H1 (cell line): Measurements from ENCODE around the gene EFCAB8. TPM values are rescaled to one million over a fixed set of nuclear protein-coding genes. Genes with fewer than 3 reads are reported as not detected.

Experiments used
- CTCF ChIA-PET: fragments of 300-600 bp; sonication (Branson Sonifier 250); formaldehyde crosslinking; loops from one replicate; lab custom pipeline; 2021; ENCODE audit not compliant: partially characterized antibody; lab: Charles Lee
- POLR2A ChIA-PET: fragments of 300-600 bp; sonication (Branson Sonifier 250); formaldehyde crosslinking; loops from one replicate; lab custom pipeline; 2021; ENCODE audit warnings: inconsistent platforms; ENCODE audit not compliant: partially characterized antibody; lab: Charles Lee
- DNase-seq, 2 experiments: peaks; one replicate each; pipeline versions ENCODE4 v3.0.0 to v3.0.0-alpha.2; 2010 to 2022; ENCODE audit warnings: low spot score in 2 of 2, low read depth in 1 of 2, mixed read lengths in 1 of 2
- FAIRE-seq: peaks from 2 replicates; lab custom pipeline; 2011; peaks lifted over from hg19 to GRCh38; lab: Jason Lieb, UNC
- H2AFZ ChIP-seq: 2 replicates; pipeline ENCODE4 v1.8.1; 2012; ENCODE audit warnings: low read length, inconsistent platforms
- H2AK5ac ChIP-seq: 2 replicates; pipeline ENCODE4 v1.6.1; 2013; ENCODE audit warnings: low read depth, low read length
- H2BK120ac ChIP-seq: replicated peaks from 2 replicates; pipeline ENCODE3; 2013; ENCODE audit warnings: low read depth, low read length, inconsistent platforms
- H2BK12ac ChIP-seq: 2 replicates; pipeline ENCODE4 v1.6.1; 2013; ENCODE audit warnings: low read depth, low read length
- H2BK15ac ChIP-seq: 2 replicates; pipeline ENCODE4 v1.6.1; 2013; ENCODE audit warnings: low read length
- H2BK20ac ChIP-seq: 2 replicates; pipeline ENCODE4 v1.6.1; 2013; ENCODE audit warnings: low read length
- H2BK5ac ChIP-seq: 2 replicates; pipeline ENCODE4 v1.6.1; 2013; ENCODE audit warnings: low read depth, low read length
- H3K14ac ChIP-seq: 2 replicates; pipeline ENCODE4 v1.6.1; 2013; ENCODE audit warnings: inconsistent platforms; ENCODE audit not compliant: insufficient read length
- H3K18ac ChIP-seq: 2 replicates; pipeline ENCODE4 v1.6.1; 2013; ENCODE audit warnings: low read length; ENCODE audit errors: extremely low read depth
- H3K23ac ChIP-seq: 2 replicates; pipeline ENCODE4 v1.6.1; 2013; ENCODE audit warnings: inconsistent platforms; ENCODE audit not compliant: insufficient read length
- H3K23me2 ChIP-seq: 2 replicates; pipeline ENCODE4 v1.6.1; 2013; ENCODE audit warnings: low read depth, low read length
- H3K27ac ChIP-seq: 2 replicates; pipeline ENCODE4 v1.6.1; 2011; ENCODE audit warnings: low read depth, low read length, inconsistent platforms
- H3K27me3 ChIP-seq, 4 experiments: replicated peaks in 1 of 4; 1 replicate in 1 of 4; 2 replicates in 3 of 4; pipeline versions ENCODE4 v1.6.1 to v1.8.1; 2011 to 2013; ENCODE audit warnings: low read length in 3 of 4, mild to moderate bottlenecking in 3 of 4, inconsistent platforms in 2 of 4, mixed read lengths in 2 of 4, moderate library complexity in 1 of 4; ENCODE audit not compliant: control insufficient read depth in 3 of 4, insufficient read depth in 3 of 4; ENCODE audit errors: extremely low read depth in 1 of 4
- H3K36me3 ChIP-seq, 4 experiments: 2 replicates each; pipeline versions ENCODE4 v1.6.1 to v1.8.1; 2011 to 2013; ENCODE audit warnings: mild to moderate bottlenecking in 4 of 4, low read length in 3 of 4, moderate library complexity in 2 of 4, control low read depth in 1 of 4, inconsistent platforms in 1 of 4; ENCODE audit not compliant: insufficient read depth in 4 of 4, control insufficient read depth in 2 of 4
- H3K4ac ChIP-seq: replicated peaks from 2 replicates; pipeline ENCODE3; 2013; ENCODE audit warnings: low read length, low read depth, mixed read lengths, inconsistent platforms; ENCODE audit not compliant: insufficient read length
- H3K4me1 ChIP-seq, 4 experiments: replicated peaks in 1 of 4; 1 replicate in 1 of 4; 2 replicates in 3 of 4; pipeline versions ENCODE4 v1.6.1 to v1.8.1; 2011 to 2013; ENCODE audit warnings: low read length in 3 of 4, inconsistent platforms in 2 of 4, mixed read lengths in 1 of 4; ENCODE audit not compliant: insufficient read depth in 4 of 4, control insufficient read depth in 3 of 4
- H3K4me2 ChIP-seq, 2 experiments: 2 replicates each; pipeline versions ENCODE4 v1.6.1 to v1.8.1; 2011 to 2013; ENCODE audit warnings: low read depth in 2 of 2, low read length in 2 of 2, control low read depth in 1 of 2, inconsistent platforms in 1 of 2, mild to moderate bottlenecking in 1 of 2; ENCODE audit not compliant: insufficient read depth in 1 of 2
- H3K4me3 ChIP-seq, 4 experiments: fragments of 200-600, 300-600 bp in 1 of 4; sonication (generic), shearing (Covaris generic), sonication (Bioruptor Twin) in 1 of 4; 2 replicates each; pipeline versions ENCODE4 v1.5.1 to v1.8.1; 2011 to 2016; ENCODE audit warnings: low read length in 4 of 4, low read depth in 3 of 4, control low read depth in 2 of 4, inconsistent platforms in 2 of 4, mild to moderate bottlenecking in 2 of 4, mixed read lengths in 1 of 4, moderate library complexity in 1 of 4; ENCODE audit not compliant: insufficient read depth in 2 of 4; ENCODE audit errors: extremely low read depth in 1 of 4
- H3K56ac ChIP-seq: replicated peaks from 2 replicates; pipeline ENCODE3; 2013; ENCODE audit warnings: low read depth, mild to moderate bottlenecking, mixed read lengths, low read length, inconsistent platforms; ENCODE audit not compliant: insufficient read length
- H3K79me1 ChIP-seq: 2 replicates; pipeline ENCODE4 v1.6.1; 2013; ENCODE audit warnings: low read depth, low read length, control low read depth
- H3K79me2 ChIP-seq, 2 experiments: 2 replicates each; pipeline versions ENCODE4 v1.6.1 to v1.8.1; 2012 to 2013; ENCODE audit warnings: low read length in 2 of 2, mild to moderate bottlenecking in 2 of 2, inconsistent platforms in 1 of 2; ENCODE audit not compliant: insufficient read depth in 2 of 2, control insufficient read depth in 1 of 2
- H3K9ac ChIP-seq, 4 experiments: replicated peaks in 1 of 4; 1 replicate in 1 of 4; 2 replicates in 3 of 4; pipeline versions ENCODE4 v1.6.1 to v1.8.1; 2011 to 2013; ENCODE audit warnings: low read depth in 3 of 4, low read length in 3 of 4, control low read depth in 2 of 4, mild to moderate bottlenecking in 2 of 4, moderate library complexity in 2 of 4, inconsistent platforms in 1 of 4; ENCODE audit errors: extremely low read depth in 1 of 4
- H3K9me3 ChIP-seq, 2 experiments: 2 replicates each; pipeline versions ENCODE4 v1.6.1 to v1.8.1; 2012 to 2013; ENCODE audit warnings: mild to moderate bottlenecking in 2 of 2, moderate library complexity in 2 of 2, control low read depth in 1 of 2, inconsistent platforms in 1 of 2, low read depth in 1 of 2, low read length in 1 of 2, mixed read lengths in 1 of 2; ENCODE audit not compliant: insufficient read depth in 2 of 2
- H4K20me1 ChIP-seq, 2 experiments: replicated peaks in 1 of 2; 2 replicates each; pipeline versions ENCODE3 to v1.8.1; 2011 to 2013; ENCODE audit warnings: inconsistent platforms in 2 of 2, low read length in 2 of 2, mild to moderate bottlenecking in 1 of 2; ENCODE audit not compliant: insufficient read depth in 2 of 2, control insufficient read depth in 1 of 2
- H4K5ac ChIP-seq: 2 replicates; pipeline ENCODE4 v1.6.1; 2013; ENCODE audit warnings: low read length, low read depth, mixed read lengths, inconsistent platforms; ENCODE audit not compliant: insufficient read length
- H4K8ac ChIP-seq: 2 replicates; pipeline ENCODE4 v1.8.0; 2013; ENCODE audit warnings: mild to moderate bottlenecking, moderate library complexity, low read length, inconsistent platforms; ENCODE audit not compliant: insufficient read depth; ENCODE audit errors: extremely low read depth
- H4K91ac ChIP-seq: replicated peaks from 2 replicates; pipeline ENCODE3; 2013; ENCODE audit warnings: low read length, mixed read lengths, inconsistent platforms; ENCODE audit not compliant: insufficient read length
- CTCF ChIP-seq, 3 experiments: IDR thresholded peaks; 1 replicate in 2 of 3; 2 replicates in 1 of 3; pipeline versions ENCODE4 v1.5.1 to v1.6.1; 2011; ENCODE audit warnings: low read length in 3 of 3, mild to moderate bottlenecking in 3 of 3, inconsistent platforms in 2 of 3, low read depth in 1 of 3, moderate library complexity in 1 of 3; ENCODE audit not compliant: insufficient read depth in 1 of 3; ENCODE audit errors: control extremely low read depth in 1 of 3
- KDM1A ChIP-seq: fragments of 200-600, 300-600 bp; sonication (generic); IDR thresholded peaks from 2 replicates; pipeline ENCODE4 v1.7.1; 2016; ENCODE audit warnings: mild to moderate bottlenecking, low read length, borderline replicate concordance
- MAX ChIP-seq: IDR thresholded peaks from 2 replicates; pipeline ENCODE4 v1.6.1; 2012; ENCODE audit warnings: inconsistent platforms
- SIN3A ChIP-seq, 2 experiments: IDR thresholded peaks in 1 of 2; conservative IDR thresholded peaks in 1 of 2; 2 replicates each; pipeline ENCODE4 v1.6.1; 2011 to 2012; ENCODE audit warnings: low read length in 2 of 2, improper control_type of control experiment in 1 of 2, low read depth in 1 of 2, mild to moderate bottlenecking in 1 of 2
- SIX5 ChIP-seq: IDR thresholded peaks from 2 replicates; pipeline ENCODE4 v1.6.1; 2011; ENCODE audit warnings: mild to moderate bottlenecking, low read depth, low read length
- SP4 ChIP-seq: IDR thresholded peaks from 2 replicates; pipeline ENCODE4 v1.6.1; 2012; ENCODE audit warnings: low read length, inconsistent platforms
- SRF ChIP-seq: IDR thresholded peaks from 2 replicates; pipeline ENCODE4 v1.6.1; 2011; ENCODE audit warnings: mild to moderate bottlenecking, low read depth, low read length, moderate library complexity
- TBP ChIP-seq: IDR thresholded peaks from 2 replicates; pipeline ENCODE4 v1.6.1; 2011; ENCODE audit warnings: low read depth, low read length, improper control_type of control experiment
- WGBS, 2 experiments: shearing (Covaris generic) in 1 of 2; methylation state at CpG; one replicate each; pipeline versions ENCODE4 v1.1.6 to v1.1.7; 2013 to 2015; ENCODE audit warnings: low lambda C conversion rate in 2 of 2, mixed read lengths in 2 of 2, inconsistent platforms in 1 of 2, low coverage in 1 of 2, missing lambda C conversion rate in 1 of 2; ENCODE audit not compliant: insufficient replicate concordance in 2 of 2, insufficient coverage in 1 of 2, insufficient read length in 1 of 2; ENCODE audit errors: extremely low coverage in 1 of 2, missing lambda C conversion rate in 1 of 2; 5-methylcytosine and 5-hydroxymethylcytosine counted together
- polyA plus RNA-seq, 7 experiments: library from polyadenylated mRNA; depleted of rRNA in 3 of 7; stranded (reverse) in 5 of 7; unstranded in 2 of 7; fragments of >200 nt in 5 of 7; fragments of 200-250 nt in 2 of 7; gene quantifications; 1 replicate in 5 of 7; 2 replicates in 1 of 7; 4 replicates in 1 of 7; pipeline versions ENCODE4 v1.2.1 to v1.2.3, GENCODE V29; 2011 to 2013; ENCODE audit warnings: missing spikeins in 2 of 7, mixed read lengths in 2 of 7
- total RNA-seq: library from RNA; stranded (reverse); fragmentation: NEBNext Ultra II Directional; extraction: Animal tissue kit (Norgen Biotek cat#: 25700); gene quantifications from 2 replicates; pipeline ENCODE4 v1.2.1, GENCODE V29; 2021

The EFCAB8 gene
- total and polyA plus RNA-seq, 2 of the 8 experiments (the other 6 are each of a cell fraction or from before 2014, with no cell fraction given), result 0.06 to 0.20 TPM

GRCh38 chr20:32993496-32994050, 134.8 kb downstream of the EFCAB8 start:
- no peak overlapping the region for H3K14ac ChIP-seq
- H2BK15ac ChIP-seq, result no peak overlapping the region
- no peak overlapping the region for H2BK12ac ChIP-seq
- H2AFZ ChIP-seq, result no peak overlapping the region
- H3K4ac ChIP-seq, result no peak overlapping the region
- H3K4me2 ChIP-seq, result no peak overlapping the region
- DNase-seq (no peak), FAIRE-seq (no peak)
- no peaks in the 10 kb centered on the region for H3K36me3 ChIP-seq
- H3K23me2 ChIP-seq, result no peaks in the 10 kb centered on the region; the same call in 1 of the 2 replicates
- no peak overlapping the region for H4K91ac ChIP-seq
- H3K4me3 ChIP-seq, result no peak overlapping the region
- no peaks in the 10 kb centered on the region for H3K4me1 ChIP-seq
- no peaks in the 10 kb centered on the region for H3K27me3 ChIP-seq
- TF ChIP-seq TBP (no peak), MAX (no peak), CTCF (IDR thresholded peaks at IDR 0.05; ENCODE audit: control extremely low read depth in 1 of 3, insufficient read depth in 1 of 3, low read depth in 1 of 3, low read length in 3 of 3) (no peak), KDM1A (no peak), SIN3A (conservative IDR thresholded peaks at IDR 0.05 in 1 of 2, IDR thresholded peaks at IDR 0.05 in 1 of 2; ENCODE audit: low read depth in 1 of 2, low read length in 2 of 2) (no peak), SP4 (no peak), SRF (no peak), SIX5 (no peak)
- no peaks in the 10 kb centered on the region for H3K9me3 ChIP-seq
- H3K18ac ChIP-seq, result no peak overlapping the region
- H3K9ac ChIP-seq, result no peak overlapping the region
- ChIA-PET POLR2A (no interaction called here), CTCF (interaction anchor here (0.6 to 4.5 kb wide), 11 partner anchors 9 to 309 kb away, joined by 3 to 53 read pairs (median 15); partner anchors contain the start of genes BPIFB2, BPIFB6 and SUN5)
- no peak overlapping the region for H4K5ac ChIP-seq
- H3K79me2 ChIP-seq, result no peaks in the 10 kb centered on the region
- H3K56ac ChIP-seq, result no peak overlapping the region
- WGBS, 2 experiments, result 89% methylated on average over 8 of the region's 8 CpGs; no CpG with 5 or more reads in 1 of the 2 experiments
- no peaks in the 10 kb centered on the region for H3K79me1 ChIP-seq
- H2BK20ac ChIP-seq, result no peak overlapping the region
- H3K27ac ChIP-seq, result no peak overlapping the region
- H2BK120ac ChIP-seq, result no peak overlapping the region
- H3K23ac ChIP-seq, result no peak overlapping the region
- H2AK5ac ChIP-seq, result no peak overlapping the region
- H4K20me1 ChIP-seq, result no peaks in the 10 kb centered on the region
- H4K8ac ChIP-seq, result no peak overlapping the region
- no peak overlapping the region for H2BK5ac ChIP-seq
